D721Med (cell line): ENCODE measurements around the gene OPCML.

Experiments used
- DNase-seq: peaks from one replicate; pipeline ENCODE4 v3.0.0; 2011; ENCODE audit warnings: low spot score; ENCODE audit not compliant: insufficient read length
- FAIRE-seq: peaks from 2 replicates; lab custom pipeline; 2011; peaks lifted over from hg19 to GRCh38; lab: Jason Lieb, UNC
- TF ChIP-seq, protein P1 (sequence below): IDR thresholded peaks from 2 replicates; pipeline ENCODE4 v1.5.1; 2012; ENCODE audit warnings: mild to moderate bottlenecking, control low read depth; ENCODE audit not compliant: insufficient read depth; ENCODE audit errors: missing control alignments

The OPCML gene

DNA sequence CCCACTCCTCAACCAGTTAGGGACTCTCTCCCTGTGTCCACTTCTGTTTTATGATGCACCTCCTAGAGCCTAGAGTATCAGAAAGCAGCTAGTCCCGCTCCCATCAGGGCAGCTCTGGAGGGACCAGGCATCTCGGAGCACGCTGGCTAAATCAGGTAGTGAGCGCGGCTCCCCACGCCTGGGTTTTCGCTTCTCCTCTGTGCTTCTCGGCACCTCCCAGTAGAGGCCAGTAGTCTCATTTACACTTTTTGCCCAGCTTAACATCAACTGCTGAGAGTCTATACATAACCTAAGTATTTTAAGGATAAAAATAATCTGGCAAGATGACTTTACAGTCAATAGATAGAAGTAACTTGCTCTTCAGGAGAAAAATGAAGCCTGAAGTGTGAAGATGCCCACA, 473.8 kb downstream of the OPCML start:
- FAIRE-seq (no peak), DNase-seq (no peak)
- TF ChIP-seq, protein P1, sequence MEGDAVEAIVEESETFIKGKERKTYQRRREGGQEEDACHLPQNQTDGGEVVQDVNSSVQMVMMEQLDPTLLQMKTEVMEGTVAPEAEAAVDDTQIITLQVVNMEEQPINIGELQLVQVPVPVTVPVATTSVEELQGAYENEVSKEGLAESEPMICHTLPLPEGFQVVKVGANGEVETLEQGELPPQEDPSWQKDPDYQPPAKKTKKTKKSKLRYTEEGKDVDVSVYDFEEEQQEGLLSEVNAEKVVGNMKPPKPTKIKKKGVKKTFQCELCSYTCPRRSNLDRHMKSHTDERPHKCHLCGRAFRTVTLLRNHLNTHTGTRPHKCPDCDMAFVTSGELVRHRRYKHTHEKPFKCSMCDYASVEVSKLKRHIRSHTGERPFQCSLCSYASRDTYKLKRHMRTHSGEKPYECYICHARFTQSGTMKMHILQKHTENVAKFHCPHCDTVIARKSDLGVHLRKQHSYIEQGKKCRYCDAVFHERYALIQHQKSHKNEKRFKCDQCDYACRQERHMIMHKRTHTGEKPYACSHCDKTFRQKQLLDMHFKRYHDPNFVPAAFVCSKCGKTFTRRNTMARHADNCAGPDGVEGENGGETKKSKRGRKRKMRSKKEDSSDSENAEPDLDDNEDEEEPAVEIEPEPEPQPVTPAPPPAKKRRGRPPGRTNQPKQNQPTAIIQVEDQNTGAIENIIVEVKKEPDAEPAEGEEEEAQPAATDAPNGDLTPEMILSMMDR, result no peak

DNA sequence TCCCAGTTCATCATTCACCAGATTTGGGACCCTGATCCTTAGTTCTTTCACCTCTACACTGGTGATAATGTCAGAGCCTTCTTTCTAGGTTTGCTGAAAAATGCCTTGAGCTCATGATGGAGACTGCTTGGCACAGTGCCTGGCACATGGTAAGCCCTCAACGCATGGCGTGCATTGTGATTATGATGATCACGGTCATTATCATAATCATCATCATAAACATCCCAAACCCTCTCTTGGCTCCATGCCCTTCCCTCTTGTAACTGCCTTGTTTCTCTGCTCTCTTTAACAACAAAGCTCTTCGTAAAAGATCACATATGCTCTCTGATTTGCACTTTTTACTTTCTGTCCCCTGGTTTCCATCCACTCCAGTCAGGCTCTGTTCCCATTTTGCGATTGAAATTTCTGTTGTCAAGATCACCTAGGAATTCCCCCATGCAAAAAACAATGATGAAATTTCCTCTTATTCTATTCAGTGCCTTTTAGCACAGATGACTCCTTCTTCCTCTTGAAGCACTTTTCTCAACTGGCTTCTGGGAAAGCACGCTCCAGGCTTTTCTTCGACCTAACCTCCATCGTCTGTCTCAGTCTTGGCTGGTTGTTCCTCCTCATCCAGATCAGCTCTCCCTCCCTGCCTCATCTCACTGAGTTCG, 479.1 kb downstream of the OPCML start:
- no peak for FAIRE-seq
- DNase-seq, result no peak
- TF ChIP-seq, protein P1, result no peak

DNA sequence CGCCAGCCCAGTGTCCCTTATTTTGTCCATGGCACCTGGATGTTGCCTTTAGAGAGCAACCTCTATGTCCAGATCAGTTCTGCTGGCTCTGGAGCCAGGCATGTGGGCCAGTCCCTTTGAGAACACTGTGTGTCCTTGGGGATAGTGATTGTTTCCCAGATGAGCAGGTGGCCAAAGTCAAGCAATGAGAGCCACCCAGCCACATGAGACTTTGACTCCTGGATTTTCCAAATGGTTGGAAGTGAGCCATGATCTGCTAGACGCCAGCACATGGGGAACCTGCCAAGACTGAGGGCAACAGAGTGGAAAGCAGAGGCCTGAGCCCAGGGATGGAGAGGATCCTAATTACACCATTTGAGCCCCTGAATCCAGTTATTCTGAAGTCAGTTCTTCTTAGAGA, 479.8 kb downstream of the OPCML start:
- DNase-seq (no peak), FAIRE-seq (no peak)
- TF ChIP-seq, protein P1, result no peak

DNA sequence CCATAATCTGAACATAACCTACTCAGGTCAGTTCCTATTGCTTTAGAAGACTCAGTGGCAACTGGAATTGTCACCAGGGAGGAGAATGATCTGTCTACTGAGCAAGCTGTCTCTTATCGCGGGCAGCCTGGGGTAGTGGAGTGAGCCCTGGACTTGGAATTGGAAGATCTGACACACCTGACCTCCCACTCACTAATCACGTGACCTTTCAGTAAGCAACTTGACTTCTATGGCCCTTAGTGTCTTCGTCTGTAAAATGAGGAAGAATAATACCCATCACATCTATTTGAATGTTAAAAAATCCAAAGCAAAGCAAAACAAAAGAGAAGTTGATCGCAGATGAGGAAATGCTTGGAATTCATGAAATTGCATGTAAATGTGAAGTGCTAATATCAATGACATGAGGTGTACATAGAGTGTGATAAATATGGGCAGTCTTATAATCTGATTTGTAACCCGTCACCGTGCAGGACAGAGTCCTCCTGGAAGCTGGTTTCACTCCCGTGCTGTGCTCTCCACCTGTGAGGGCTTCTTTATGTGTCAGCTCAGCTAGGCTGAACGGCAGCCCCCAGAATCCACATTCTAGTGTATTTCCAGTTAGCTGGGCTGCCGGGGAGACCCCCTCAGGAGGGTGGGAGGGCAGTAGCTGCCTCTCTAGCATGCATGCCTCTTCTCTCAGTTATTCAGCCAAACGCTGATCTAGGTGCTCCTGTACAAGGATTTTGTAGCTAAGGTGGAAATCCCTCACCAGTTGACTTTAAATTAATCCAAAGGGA, 482.9 kb downstream of the OPCML start:
- TF ChIP-seq, protein P1, result no peak
- DNase-seq (no peak), FAIRE-seq (no peak)

DNA sequence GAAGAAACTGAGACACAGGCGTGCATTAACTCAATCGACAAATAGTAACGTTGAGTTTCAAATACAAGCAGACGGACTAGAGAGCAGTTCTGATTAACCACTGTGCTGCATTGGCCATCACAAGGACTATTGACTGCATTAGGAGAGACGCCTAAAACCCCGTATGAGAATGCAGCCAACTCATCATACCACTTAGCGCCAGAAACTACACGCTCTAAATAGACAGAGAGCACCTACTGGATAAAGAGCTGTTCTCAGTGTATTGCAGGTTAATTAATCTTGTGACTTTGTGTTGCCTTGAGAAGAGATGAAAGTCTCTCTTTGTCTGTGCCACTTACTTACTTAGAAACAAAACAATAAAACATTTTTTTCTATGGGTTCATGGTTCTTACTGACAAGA, 484.0 kb downstream of the OPCML start:
- TF ChIP-seq, protein P1, result no peak
- FAIRE-seq, result no peak
- no peak for DNase-seq

GRCh38 chr11:133047771-133048115, 484.6 kb downstream of the OPCML start:
- DNase-seq (no peak), FAIRE-seq (no peak)
- TF ChIP-seq, protein P1, result no peak
